GM19452 (cell line): ENCODE data around the gene SNRPD3.
A peak's percentile ranks its signal among the peaks of the same experiment; 100 is the strongest.
"Not testable (repeated sequence)": the region's sequence is repeated elsewhere in the genome, so short reads cannot be mapped to it uniquely, and the experiment has no call there.

Experiments
- ATAC-seq: cut with Tn5 transposase; IDR thresholded peaks from one replicate; pipeline ENCODE4 v1.9.1; 2021; ENCODE audit not compliant: unreplicated experiment

The SNRPD3 gene

DNA sequence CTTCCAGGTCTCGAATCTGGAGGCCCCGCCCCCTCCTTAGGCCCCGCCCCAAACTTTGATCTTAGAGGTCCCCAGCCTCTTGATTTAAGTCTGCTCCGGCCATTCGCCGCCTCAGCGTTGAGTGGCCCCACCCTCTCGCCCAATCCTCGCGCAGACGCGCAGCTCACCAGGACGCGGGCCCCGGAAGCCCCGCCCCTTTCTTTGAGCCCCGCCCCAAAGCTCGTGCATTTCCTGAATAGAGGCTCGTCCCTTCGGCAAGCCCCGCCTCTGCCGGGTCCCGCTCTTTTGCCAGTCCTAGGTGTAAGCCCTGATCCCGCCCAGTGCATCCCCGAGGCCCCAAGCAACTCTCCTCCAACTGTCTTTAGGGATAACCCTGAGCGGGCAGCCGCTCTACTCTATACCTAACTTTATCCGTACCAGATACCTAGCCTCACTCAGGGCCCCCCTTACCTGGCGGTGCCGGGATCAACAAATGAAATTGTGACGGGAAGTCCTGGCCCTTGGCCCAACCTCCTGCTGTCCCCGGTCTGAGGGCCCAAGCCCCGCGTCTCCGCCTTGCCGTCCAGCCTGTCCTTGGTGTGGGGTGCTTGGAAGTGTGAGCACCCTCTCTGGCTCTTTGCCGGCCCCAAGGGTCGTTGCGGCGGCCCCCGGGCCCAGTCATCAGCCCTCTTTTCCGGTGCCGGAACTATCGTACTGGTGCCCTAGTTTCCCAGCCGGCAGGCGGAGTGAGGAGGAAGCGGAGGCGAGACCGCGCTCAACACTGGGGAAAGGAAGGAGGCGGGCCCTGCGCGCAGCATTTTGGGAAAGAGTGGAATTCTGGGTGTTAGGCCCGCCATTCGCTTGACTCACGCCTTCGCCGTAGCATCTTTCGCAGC, at the start of gene SNRPD3:
TSS of gene SNRPD3 (plus strand) at position 835 of the 875 bp plus-strand sequence. CDS start 1,676 bp downstream, outside the sequence.
- peak; percentile 64 for ATAC-seq

DNA sequence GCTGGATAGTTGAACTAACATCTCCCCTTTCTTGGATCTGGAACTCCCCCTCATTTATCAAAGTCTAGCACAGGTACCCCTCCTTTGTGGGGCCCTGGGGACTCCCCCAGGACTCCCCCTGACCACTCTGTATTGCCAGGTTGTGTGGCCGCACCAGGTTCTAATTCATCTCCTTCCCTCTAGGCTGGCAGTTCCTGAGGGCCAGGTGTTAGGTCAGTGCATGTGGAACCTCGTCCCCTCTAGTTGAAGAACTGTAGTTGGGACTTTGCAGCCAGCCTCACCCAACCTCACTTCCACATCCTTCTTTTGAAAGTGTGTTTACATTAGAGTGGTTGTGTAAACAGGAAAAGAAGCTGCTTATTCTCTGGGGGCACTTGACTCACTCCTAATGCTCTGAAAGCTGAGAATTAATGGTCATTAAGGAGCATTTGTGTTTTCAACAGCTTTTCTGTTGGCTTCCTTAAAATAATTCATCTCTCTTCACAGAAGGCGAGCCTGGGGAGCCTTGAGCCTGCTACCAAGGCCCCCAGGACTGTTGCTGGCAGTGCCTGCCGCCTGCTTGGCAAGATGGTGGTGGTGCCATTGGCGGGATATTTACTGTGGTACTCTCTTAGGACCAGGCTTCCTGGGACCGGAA, 48.9 kb upstream of the SNRPD3 start:
- no peak for ATAC-seq

DNA sequence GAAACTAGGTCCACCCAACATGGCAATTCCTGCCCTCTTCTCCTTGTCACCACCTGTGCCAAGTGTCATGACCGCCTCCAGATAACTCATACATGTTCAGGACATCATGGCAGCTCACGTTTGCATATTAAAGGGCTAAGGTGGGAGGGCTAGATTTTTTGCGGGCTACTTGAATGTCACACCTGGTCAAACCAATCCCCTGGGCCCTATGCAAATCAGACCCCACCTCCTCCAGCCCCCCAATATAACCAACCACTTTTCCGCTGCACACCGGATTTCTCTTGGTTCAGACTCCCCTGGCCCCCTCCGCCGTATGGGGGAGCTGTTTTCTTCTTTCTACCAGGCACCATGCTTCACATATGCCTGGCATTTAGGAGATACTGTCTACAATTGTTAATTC, 48.1 kb upstream of the SNRPD3 start:
- ATAC-seq = no peak

DNA sequence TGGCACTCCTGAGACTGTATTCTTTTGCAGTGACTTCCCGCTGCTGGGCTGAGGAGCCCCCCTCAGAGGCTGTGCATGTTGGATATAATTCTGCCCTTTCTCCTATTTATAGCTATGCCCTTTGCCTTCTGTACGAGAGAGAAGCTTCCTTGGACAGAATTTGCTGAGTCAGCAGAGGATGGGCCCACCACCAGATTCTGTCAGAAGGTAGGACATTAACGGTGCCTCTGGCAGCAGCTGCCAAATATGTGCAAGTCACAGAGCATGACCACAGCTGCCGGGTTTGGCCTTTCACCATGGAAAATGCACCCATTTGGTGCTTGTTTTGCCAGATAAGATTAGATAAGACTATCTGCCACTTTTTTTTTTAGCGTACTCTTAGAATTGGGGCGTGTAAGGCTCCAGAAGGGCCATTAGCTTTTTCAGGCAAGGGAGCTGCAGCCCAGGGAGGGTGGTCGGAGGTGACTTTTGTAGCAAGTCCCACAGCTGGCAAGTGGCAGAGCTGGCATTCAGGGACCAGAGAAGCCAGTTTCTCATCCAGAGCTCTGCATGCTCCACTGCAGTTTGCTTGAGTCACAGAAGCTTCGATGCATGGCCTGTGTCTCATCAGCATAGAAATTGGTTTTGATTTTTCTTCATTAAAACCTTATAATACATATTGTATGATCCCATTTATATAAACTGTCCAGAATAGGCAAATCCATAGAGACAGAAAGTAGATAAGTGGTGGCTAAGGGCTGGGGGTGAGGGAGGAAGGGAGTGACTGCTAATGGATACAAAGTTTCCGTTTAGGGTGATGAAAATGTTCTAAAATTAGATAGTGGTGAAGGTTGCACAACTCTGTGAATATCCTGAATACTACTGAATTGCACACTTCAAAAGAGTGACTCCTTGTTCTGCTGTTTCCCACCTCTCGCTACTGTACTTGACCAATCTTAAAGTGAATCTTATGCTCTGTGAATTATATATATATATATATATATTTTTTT, 44.9 kb upstream of the SNRPD3 start:
- ATAC-seq = no peak

DNA sequence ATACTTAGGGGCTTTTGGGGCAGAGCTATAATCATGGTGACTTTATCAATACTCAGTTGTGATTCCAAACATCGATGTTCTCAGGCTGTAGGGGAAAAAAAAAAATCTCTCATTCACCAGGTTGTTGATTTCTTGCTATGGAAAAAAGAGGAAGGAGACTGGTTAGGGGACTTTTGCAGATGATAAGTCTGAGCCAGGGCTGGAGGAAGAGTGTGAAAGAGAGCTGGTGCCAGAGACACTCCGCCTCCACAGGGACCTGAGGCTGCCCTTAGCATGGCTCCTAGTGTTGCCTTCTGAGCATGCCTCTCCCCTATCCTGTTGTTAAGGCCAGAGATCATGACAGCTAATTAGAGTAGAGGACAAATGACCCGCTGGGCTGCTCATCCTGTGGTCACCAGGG, 43.8 kb upstream of the SNRPD3 start:
- ATAC-seq = no peak

DNA sequence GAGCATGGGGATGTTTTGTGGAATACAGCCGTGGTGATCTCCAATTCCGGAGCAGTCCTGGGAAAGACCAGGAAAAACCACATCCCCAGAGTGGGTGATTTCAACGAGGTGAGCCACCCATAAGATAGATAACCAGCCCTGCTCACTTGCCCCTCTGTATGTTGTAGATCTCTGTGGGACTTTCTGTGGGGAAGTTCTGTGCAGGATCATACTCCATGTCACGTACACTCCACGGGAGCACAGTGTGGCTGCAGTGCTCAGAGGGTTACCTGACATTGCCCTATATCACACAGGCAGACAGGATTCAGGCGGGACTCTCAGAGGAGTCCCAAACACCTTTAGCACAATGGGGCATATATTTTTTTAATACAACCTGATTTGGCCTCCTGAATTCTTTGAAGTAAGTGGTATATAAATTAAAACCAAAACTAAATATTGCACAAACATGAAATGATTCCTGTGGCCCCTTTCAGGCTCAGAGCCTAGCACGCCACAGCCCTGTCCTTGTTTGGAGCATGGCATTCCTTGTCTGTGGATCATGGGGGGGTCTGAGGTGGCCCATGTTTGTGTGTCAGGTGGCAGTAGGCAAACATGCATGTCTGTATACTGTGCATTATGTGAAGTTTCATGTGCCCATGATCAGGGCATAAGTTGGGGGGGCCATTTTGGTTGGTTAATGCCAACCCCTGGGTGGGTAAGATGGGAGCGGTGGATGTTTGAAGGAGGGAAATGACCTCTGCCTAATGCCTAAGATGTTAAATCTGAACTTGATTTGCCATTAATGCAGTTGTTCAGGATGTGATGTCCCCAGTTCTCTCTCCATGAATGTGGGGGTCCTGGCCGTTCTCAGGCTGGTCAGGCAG, 42.2 kb upstream of the SNRPD3 start:
- no peak for ATAC-seq

DNA sequence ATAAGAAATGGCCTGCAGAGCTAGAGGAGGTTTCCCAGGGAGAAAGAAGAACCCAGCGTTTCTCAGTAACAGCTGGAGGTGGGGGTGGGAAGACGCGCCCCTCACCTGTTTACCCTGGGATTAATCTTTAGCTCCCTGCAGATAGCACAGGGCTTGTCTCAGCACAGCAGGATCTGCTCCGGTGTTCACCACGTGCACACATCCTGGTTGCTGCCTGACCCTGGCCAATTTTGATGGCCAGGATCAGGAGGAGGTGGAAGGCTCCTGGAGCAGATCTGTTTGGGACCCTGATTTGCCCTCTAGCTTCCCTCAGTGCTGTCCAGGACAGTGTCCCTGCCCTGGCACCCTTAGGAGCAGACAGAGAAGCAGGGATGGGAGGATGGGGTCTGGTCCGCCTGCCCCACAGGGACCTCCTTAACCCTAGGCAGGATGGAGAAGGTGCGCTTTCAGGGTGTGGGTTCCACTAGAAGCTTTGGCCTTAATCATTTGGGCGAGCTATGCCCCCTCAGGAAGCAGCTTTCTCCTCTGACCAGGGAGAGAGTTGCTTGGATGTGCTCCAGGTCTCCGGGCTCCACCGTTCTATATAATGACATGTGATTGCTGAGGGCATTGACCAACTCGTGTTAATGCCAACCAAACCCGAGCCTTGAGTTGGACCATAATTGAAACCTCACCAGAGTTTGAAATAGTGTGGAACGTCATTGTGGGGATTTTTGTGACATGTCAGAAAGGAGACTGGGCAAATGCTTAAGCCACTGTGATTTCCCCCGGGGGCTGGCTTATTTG, 41.4 kb upstream of the SNRPD3 start:
- ATAC-seq = no peak

DNA sequence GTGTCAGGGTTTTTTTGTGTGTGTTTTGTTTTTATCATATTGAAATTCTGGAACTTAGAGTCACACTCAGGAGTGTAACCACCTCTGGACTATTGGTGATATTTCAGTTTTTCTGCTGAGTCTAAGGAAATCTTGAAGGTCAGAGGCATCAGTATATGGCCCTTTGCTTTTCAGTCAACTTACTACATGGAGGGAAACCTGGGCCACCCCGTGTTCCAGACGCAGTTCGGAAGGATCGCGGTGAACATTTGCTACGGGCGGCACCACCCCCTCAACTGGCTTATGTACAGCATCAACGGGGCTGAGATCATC, 40.8 kb upstream of the SNRPD3 start:
- ATAC-seq = no peak

DNA sequence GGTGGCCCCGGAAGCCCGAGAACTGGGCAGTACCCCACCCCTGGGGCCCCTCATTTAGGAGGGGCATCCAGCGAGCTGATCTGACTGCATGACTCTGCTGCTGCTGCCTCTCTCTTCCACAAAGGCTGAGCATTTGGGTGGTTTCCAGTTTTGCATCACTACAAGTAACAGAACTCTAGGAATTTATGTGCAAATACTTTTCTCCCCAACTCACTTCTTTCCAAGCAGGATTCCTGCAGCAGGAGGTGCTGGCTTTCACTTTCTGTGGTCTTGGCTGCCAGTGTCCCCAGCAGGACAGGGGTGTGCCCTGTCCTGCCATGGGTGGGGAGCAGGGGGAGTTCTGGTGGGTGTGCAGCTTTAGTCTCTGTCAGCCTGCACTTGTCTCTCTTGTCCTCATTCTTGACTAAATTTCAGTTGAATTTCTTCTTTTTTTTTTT, 39.5 kb upstream of the SNRPD3 start:
- ATAC-seq = no peak

DNA sequence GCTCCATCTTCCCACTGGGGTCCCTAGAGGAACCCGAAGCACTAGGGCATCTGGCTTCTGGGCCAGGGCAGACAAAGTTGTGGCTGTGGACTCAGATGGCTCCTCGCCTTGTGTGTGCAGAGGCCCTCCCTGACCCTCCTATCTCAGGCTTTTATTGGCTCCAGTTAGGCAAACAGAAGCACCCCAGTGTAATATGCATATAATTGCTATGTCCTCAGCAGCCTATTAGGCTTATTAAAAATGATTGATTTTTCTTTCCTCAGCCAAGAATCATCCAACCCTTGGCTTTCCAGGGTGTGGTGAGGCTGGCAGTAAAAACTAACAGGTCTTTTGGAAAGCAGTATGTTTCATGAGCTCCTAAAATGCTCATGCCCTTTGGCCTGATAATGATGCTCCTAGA, 38.4 kb upstream of the SNRPD3 start:
- no peak for ATAC-seq

DNA sequence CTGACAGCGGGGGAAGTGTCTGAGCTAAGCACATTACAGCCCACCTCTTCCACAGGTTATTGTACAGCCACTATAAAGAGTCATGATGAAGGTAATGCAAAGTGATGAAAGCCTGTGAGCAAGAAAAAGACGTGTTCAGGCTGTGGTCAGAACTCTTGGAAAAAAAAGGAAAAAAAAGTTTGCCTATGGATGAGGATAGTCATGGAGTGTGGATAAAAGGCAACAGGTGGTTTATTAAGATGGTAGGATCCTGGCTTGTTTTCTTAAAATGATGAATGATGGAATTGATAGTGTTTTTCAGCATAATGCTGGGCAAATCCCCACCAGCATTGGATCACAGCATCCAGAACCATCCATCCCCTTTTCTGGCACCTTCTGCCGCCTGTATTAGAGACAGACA, 37.6 kb upstream of the SNRPD3 start:
- ATAC-seq = no peak

DNA sequence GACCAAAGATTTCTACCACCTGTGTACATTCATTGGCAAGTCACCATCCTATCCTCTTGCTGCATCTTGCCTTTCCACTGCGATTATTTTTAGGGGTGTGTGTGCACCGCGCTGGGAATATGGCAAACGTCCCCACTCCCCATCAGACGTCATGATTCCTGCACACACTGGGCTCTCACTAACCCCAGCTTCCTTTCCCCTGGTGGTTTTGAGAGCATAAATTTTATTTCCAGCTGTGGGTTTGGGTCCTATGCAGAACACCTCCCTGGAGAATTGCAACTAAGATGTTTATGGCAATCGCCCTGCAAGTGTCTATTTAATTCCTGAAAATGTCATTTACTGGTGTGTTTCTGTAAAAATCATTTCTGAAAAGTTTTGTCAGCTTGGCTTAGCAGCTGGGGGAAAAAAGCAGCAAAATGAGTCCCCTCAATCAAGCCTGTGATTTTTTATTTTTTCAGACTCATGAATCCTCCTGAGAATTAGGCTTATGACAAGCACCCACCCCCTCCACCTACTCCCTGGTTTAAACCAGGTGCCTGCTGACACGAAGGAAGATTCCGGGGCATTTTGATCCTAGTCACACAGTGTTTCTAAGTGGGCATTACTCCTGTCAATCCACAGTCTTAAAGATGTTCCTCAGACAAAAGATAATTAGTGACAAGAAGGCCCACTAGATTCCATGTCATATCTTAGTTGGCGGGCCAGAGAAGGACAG, 36.9 kb upstream of the SNRPD3 start:
- no peak for ATAC-seq

DNA sequence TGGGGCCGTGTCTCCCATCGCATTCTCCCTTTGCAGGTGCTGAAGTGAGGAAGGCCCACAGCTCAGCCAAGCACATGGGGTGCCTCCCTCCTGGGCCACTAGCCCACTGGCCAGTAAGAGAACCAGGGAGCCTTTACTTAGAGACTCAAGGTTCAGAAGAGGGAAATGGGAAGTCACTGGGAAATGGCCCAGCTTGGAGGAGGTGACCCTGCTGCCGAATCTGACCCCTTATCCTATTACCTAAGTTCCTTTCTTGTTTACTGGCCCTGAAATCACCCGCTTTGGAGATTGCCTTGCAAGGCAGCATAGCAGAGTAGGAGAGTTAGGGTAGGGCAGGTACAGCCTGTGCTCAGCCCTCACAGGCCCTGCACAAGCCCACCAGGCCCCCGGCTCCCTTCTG, 36.3 kb upstream of the SNRPD3 start:
- ATAC-seq = no peak

DNA sequence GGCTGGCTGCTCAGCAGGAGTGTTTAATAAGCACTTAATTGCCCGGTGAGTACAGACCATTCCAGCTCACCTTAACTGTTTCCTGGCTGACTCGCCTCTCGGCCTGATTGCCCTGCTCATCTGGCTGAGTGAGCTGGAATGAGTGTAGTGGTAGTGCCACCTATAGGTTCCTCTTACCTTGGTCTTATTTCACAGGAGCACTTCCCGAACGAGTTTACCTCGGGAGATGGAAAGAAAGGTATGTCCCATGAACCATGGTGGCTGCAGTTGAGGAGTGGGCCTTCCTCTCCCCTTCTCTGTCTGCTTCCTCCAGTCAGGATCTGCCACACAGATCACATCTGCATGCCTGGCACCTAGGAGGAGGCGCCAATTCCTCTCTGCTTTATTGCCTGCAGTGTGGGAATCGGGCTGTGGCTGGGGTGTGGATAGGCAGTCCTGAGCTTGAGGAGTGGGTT, 34.0 kb upstream of the SNRPD3 start:
- ATAC-seq = no peak

DNA sequence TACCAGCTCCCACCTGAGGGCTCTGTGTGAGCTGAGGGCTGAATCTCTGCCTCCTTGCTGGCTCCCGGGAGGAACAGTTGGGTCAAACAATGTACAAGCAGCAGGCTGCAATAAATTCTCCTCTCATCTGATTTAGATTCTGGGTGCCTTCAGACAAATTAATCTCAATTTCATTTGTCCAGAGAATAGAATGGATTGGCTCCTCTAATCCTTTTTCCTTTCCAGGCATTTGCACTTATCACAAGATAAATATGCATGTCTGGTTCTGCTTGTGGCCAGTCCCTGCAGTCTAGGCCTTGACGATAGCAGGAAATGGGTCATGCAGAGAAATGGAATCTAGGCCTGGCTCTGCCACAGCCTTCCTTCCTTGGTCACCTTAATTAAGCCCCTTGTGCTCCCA, 31.9 kb upstream of the SNRPD3 start:
- no peak for ATAC-seq

DNA sequence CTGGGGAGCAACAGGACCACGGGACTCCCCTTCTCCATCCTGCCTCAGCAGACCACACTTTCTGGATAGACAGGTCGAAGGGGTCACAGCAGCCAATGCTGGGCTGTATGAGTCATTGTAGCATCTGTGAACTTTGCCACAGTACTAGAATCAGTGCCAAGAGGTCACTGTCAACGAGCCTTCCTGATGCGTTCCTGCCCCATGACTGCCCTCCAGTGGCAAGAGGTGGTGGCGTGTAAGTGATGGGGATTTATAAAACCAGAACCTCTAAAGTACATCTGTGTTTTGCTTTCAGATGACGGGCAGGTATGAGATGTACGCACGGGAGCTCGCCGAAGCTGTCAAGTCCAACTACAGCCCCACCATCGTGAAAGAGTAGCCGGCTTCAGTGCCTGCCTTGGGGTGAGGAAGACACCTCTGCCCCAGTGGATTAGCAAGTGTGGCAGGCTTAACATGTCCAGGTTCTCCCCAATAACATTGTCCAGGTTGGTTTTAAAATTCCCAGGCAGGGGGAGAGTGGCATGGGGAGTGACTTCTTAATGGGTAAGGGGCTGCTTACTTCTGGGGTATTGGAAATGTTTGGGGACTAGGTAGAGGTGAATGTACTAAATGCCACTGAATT, 30.3 kb upstream of the SNRPD3 start:
- ATAC-seq = peak; percentile 89

DNA sequence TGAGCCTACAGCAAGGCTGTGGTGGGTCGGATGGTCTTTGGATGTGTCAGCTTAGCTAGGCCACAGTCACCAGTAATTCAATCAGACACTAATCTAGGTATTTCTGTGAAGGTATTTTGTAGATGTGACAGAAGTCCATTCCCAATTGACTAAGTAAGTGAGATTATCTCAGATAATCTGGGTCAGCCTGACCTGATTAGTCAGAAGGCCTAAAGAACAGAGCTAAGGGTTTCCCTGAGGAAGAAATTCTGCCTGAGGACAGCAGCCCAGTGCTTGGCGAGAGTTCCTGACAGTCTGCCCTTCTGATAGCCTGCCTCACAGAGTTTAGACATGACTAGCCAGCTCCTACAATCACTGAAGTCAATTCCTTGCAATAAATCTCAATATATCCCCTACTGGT, 29.6 kb upstream of the SNRPD3 start:
- ATAC-seq = no peak

DNA sequence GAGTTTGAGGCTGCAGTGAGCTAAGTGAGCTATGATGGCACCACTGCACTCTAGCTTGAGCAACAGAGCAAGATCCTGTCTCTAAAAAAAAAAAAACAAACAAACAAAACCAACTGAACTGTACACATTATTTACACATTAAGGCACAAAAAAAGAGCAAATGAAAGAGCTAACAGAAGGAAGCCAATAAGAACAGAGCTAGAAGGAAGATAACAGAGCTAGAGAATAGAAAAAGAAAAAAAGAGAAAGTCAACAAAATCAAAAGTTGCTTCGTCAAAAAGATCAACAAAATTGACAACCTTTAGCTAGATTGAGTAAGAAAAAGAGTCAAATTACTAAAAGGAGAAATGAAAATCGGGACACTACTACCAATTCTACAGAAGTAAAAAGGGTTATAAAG, 25.9 kb upstream of the SNRPD3 start:
- ATAC-seq = no peak

DNA sequence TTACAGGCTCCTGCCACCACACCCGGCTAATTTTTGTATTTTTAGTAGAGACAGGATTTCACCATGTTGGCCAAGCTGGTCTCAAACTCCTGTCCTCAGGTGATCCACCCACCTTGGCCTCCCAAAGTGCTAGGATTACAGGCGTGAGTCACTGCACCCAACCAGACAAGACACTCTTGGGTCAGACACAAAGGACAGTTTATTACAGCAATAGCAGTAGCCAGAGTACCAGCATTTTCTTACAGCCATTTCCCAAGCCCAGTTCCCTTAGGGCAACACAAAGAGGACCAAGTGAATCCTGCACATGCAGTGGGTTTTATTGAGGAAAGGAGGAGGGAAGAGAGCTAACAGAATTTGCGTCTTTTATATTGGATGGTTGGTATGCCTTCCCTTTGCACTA, 24.8 kb upstream of the SNRPD3 start:
- not testable (repeated sequence) for ATAC-seq
